Mammary epithelial cell (primary cell): ENCODE data around the gene INHBC.

Experiments used
- EZH2 ChIP-seq: IDR thresholded peaks from 2 replicates; pipeline ENCODE4 v1.6.1; 2012; ENCODE audit warnings: low read length, inconsistent platforms, borderline replicate concordance
- TF ChIP-seq, protein P1 (sequence below), 2 donors: IDR thresholded peaks in 1 of 2; conservative IDR thresholded peaks in 1 of 2; 2 replicates each; pipeline ENCODE4 v1.5.1; 2011 to 2012; ENCODE audit warnings: inconsistent platforms in 2 of 2, low read length in 2 of 2, mild to moderate bottlenecking in 2 of 2, control low read depth in 1 of 2, low read depth in 1 of 2; ENCODE audit not compliant: insufficient read depth in 1 of 2; ENCODE audit errors: extremely low read depth in 1 of 2

DNA sequence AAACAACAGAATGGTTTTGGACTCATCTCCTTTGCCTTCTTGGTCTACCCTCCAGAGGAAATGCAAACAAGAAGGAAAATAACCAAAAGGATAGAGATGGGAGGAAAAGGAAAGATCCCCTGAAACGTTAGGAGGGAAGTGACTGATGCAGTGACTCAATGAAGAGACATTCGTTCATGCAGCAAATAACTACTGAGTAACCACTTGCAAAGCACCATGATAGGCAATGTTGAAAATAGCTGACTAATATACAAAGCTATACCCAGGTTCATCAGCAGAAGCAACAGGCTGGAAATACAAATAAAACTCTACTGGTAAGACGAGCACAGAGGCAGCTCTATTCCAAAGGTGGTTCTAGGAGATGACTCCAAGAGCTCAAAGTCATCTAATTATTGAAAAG is 45.6 kb upstream of the INHBC start:
- TF ChIP-seq, protein P1, sequence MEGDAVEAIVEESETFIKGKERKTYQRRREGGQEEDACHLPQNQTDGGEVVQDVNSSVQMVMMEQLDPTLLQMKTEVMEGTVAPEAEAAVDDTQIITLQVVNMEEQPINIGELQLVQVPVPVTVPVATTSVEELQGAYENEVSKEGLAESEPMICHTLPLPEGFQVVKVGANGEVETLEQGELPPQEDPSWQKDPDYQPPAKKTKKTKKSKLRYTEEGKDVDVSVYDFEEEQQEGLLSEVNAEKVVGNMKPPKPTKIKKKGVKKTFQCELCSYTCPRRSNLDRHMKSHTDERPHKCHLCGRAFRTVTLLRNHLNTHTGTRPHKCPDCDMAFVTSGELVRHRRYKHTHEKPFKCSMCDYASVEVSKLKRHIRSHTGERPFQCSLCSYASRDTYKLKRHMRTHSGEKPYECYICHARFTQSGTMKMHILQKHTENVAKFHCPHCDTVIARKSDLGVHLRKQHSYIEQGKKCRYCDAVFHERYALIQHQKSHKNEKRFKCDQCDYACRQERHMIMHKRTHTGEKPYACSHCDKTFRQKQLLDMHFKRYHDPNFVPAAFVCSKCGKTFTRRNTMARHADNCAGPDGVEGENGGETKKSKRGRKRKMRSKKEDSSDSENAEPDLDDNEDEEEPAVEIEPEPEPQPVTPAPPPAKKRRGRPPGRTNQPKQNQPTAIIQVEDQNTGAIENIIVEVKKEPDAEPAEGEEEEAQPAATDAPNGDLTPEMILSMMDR (conservative IDR thresholded peaks at IDR 0.05 in 1 of 2, IDR thresholded peaks at IDR 0.05 in 1 of 2; ENCODE audit: extremely low read depth in 1 of 2, insufficient read depth in 1 of 2, low read depth in 1 of 2, low read length in 2 of 2), result no peak
- TF ChIP-seq EZH2, result no peak
